Stomach (tissue), 19 donors: ENCODE measurements around the gene TSPAN3. TPM values are rescaled to one million over a fixed set of nuclear protein-coding genes. Genes with fewer than 3 reads are reported as not detected.

ENCODE experiments used
- DNase-seq, 2 donors: peaks; one replicate each; pipeline versions ENCODE4 v3.0.0 to v3.0.0-alpha.2; 2013 to 2019
- H3K27ac ChIP-seq, 5 donors: fragments of 200-600 bp in 4 of 5; sonication (generic) in 4 of 5; one replicate each; pipeline ENCODE4 v1.5.1; 2013 to 2019; ENCODE audit warnings: mild to moderate bottlenecking in 1 of 5, moderate library complexity in 1 of 5
- H3K27me3 ChIP-seq, 3 donors: fragments of 200-600 bp; sonication (generic); one replicate each; pipeline ENCODE4 v1.5.1; 2017 to 2019; ENCODE audit warnings: mixed run types in 1 of 3
- H3K36me3 ChIP-seq, 4 donors: fragments of 200-600 bp; sonication (generic); 1 replicate in 3 of 4; 2 replicates in 1 of 4; pipeline ENCODE4 v1.5.1; 2016 to 2019
- H3K4me1 ChIP-seq, 4 donors: fragments of 200-600 bp; sonication (generic); one replicate each; pipeline ENCODE4 v1.5.1; 2016 to 2019
- H3K4me3 ChIP-seq, 4 donors: fragments of 200-600 bp; sonication (generic) in 3 of 4; one replicate each; pipeline ENCODE4 v1.5.1; 2016 to 2019; ENCODE audit warnings: mild to moderate bottlenecking in 1 of 4
- H3K9me3 ChIP-seq, 4 donors: fragments of 200-600 bp; sonication (generic); one replicate each; pipeline ENCODE4 v1.5.1; 2016 to 2019
- EP300 ChIP-seq: sonication (generic); formaldehyde crosslinking; IDR thresholded peaks from one replicate; pipeline ENCODE4 v1.6.1; 2017; ENCODE audit warnings: antibody characterized with exemption
- POLR2A ChIP-seq, 4 donors: fragments of 450-650 bp; IDR thresholded peaks; one replicate each; pipeline ENCODE4 v1.6.1; 2016; ENCODE audit warnings: antibody characterized with exemption in 4 of 4, control low read depth in 2 of 4, mild to moderate bottlenecking in 1 of 4, moderate library complexity in 1 of 4
- POLR2AphosphoS5 ChIP-seq, 3 donors: sonication (generic); formaldehyde crosslinking; IDR thresholded peaks; one replicate each; pipeline ENCODE4 v1.6.1; 2016; ENCODE audit warnings: antibody characterized with exemption in 3 of 3
- WGBS, 5 donors: extraction: QIAGEN DNeasy Blood & Tissue Kit in 3 of 5; methylation state at CpG; one replicate each; pipeline versions ENCODE4 v1.1.5 to v1.1.7; 2013 to 2018; 5-methylcytosine and 5-hydroxymethylcytosine counted together
- intact Hi-C: fragments of 100-400 bp; cut with DNase I; formaldehyde crosslinking; loops from one replicate; pipeline ENCODE4 v1.15.1; 2023; ENCODE audit warnings: low total_unique reads
- long read RNA-seq, 10 donors: transcript quantifications; one replicate each; lab custom pipeline, GENCODE V29; 2026
- polyA plus RNA-seq, 3 donors: library from polyadenylated mRNA; stranded (reverse); fragments of 200-250 nt; gene quantifications; one replicate each; pipeline ENCODE4 v1.2.3, GENCODE V29; 2013
- total RNA-seq, 5 donors: library from RNA; depleted of rRNA; stranded (reverse); fragments of >200 nt; gene quantifications; one replicate each; pipeline versions ENCODE4 v1.1.0 to v1.2.3, GENCODE V29; 2014 to 2016
- TF ChIP-seq, protein P1 (sequence below), 7 experiments: fragments of 450-650 bp in 4 of 7; fragments of 200-600 bp in 3 of 7; sonication (generic) in 3 of 7; IDR thresholded peaks; one replicate each; pipeline ENCODE4 v1.5.1; 2016 to 2019; ENCODE audit warnings: antibody characterized with exemption in 7 of 7, control low read depth in 2 of 7, mild to moderate bottlenecking in 1 of 7
- donor health status: healthy with polysubstance abuse.
- donor health status: Bipolar disorder and iron deficiency.
- donor health status: healthy.

The TSPAN3 gene
- 100 to 1,000 TPM in 3 of 5 donors, 10 to 100 TPM in 2; 42.9 to 390 (median 143) TPM for total RNA-seq
- 100 to 1,000 TPM in 1 of 3 donors, 10 to 100 TPM in 2; 48.7 to 100 (median 99.2) TPM for polyA plus RNA-seq
- long read RNA-seq, donor 1, full-length matches to known transcripts = 140 of 154 reads
- long read RNA-seq, donor 1, partial matches to known transcripts = 14 of 154 reads
- long read RNA-seq, donor 1, other reads (novel, unspliced or antisense) = 0 of 154 reads
- long read RNA-seq, donor 2, full-length matches to known transcripts = 323 of 360 reads
- long read RNA-seq, donor 2, partial matches to known transcripts = 37 of 360 reads
- long read RNA-seq, donor 2, other reads (novel, unspliced or antisense) = 0 of 360 reads
- long read RNA-seq, donor 3, full-length matches to known transcripts = 65 of 81 reads
- long read RNA-seq, donor 3, partial matches to known transcripts = 16 of 81 reads
- long read RNA-seq, donor 3, other reads (novel, unspliced or antisense) = 0 of 81 reads
- long read RNA-seq, donor 4, full-length matches to known transcripts = 19 of 19 reads
- long read RNA-seq, donor 4, partial matches to known transcripts = 0 of 19 reads
- long read RNA-seq, donor 4, other reads (novel, unspliced or antisense) = 0 of 19 reads
- long read RNA-seq, donor 5, full-length matches to known transcripts = 118 of 118 reads
- long read RNA-seq, donor 5, partial matches to known transcripts = 0 of 118 reads
- long read RNA-seq, donor 5, other reads (novel, unspliced or antisense) = 0 of 118 reads
- long read RNA-seq, donor 6, full-length matches to known transcripts = 490 of 610 reads
- long read RNA-seq, donor 6, partial matches to known transcripts = 120 of 610 reads
- long read RNA-seq, donor 6, other reads (novel, unspliced or antisense) = 0 of 610 reads
- long read RNA-seq, donor 7, full-length matches to known transcripts = 224 of 230 reads
- long read RNA-seq, donor 7, partial matches to known transcripts = 6 of 230 reads
- long read RNA-seq, donor 7, other reads (novel, unspliced or antisense) = 0 of 230 reads
- long read RNA-seq, donor 8, full-length matches to known transcripts = 142 of 142 reads
- long read RNA-seq, donor 8, partial matches to known transcripts = 0 of 142 reads
- long read RNA-seq, donor 8, other reads (novel, unspliced or antisense) = 0 of 142 reads
- long read RNA-seq, donor 9, full-length matches to known transcripts = 86 of 91 reads
- long read RNA-seq, donor 9, partial matches to known transcripts = 5 of 91 reads
- long read RNA-seq, donor 9, other reads (novel, unspliced or antisense) = 0 of 91 reads
- long read RNA-seq, donor 10, full-length matches to known transcripts = 115 of 132 reads
- long read RNA-seq, donor 10, partial matches to known transcripts = 12 of 132 reads
- long read RNA-seq, donor 10, other reads (novel, unspliced or antisense) = 5 of 132 reads

DNA sequence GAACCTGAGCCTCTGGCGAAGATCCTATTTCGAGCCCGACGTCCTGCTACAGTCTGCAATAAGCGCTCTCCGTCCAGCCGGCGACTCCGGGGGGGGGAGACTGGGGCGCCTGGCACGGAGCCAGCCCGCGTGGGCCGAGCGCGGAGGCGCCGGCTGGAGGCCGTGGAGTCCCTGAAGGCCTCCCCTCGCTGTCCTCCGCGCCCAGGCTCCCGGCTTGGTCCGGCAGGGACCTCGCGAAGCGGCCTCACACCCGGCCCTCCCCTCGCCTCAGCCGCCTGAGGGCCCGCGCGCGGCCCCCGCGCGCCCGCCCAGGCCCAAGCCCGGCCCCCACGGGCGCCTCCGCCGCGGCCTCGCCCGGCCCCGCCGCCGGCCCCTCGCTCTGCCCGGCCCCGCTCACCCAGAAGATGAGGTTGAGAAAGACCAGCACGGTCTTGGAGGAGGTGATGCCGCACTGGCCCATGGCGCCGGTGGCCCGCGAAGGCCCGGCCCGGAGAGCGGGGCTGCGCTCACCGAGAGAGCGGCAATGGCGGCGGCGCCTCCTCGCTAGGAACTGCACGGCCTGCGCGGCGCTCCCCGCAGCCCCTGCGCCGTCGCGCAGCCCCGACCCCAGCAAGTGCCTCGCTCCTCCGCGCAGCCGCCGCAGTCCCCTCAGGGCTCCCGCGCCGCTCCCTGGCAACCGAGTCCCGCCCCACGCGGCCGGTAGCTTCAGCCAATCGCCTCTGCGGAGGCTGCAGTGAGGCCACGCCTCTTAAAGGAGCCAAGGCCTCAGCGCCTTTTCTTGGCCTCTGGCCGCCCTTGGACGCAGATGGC is at the start of gene TSPAN3:
TSS of gene TSPAN3 (minus strand) at position 615 of the 810 bp plus-strand sequence. CDS start at position 460, 155 bp downstream.
- intact Hi-C loops = no loop called here
- peaks cover 34 to 50% (median 38%) of the 10 kb centered on the region in 4 donors for H3K4me1 ChIP-seq

DNA sequence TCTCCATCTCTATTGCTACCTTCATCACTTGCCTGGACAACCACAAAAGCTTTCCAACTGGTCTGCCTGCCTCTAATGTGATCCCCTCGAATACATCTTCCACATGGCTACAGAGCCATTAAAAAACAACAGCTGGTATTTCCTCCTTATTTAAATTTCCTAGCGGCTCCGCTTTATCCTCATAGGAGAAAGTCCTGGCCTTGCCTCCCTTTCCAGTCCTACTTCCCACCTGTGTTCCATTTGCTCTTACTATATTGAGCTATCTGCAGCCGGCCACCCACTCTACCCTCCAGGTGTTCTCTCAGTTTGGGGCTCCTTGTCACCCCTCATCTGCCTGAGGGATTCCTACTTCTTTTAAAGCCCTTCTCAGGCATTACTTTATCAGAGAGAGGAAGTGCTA is 49.7 kb upstream of the TSPAN3 start:
- H3K4me3 ChIP-seq = no peak overlapping the region
- no peak overlapping the region for H3K27ac ChIP-seq
- no peaks in the 10 kb centered on the region for H3K36me3 ChIP-seq
- H3K4me1 ChIP-seq = peaks cover 5 to 15% (median 6%) of the 10 kb centered on the region in 4 donors
- TF ChIP-seq POLR2AphosphoS5 (IDR thresholded peaks at IDR 0.05) = no peak
- TF ChIP-seq POLR2A (IDR thresholded peaks at IDR 0.05) = no peak
- TF ChIP-seq EP300 = no peak
- TF ChIP-seq, protein P1, sequence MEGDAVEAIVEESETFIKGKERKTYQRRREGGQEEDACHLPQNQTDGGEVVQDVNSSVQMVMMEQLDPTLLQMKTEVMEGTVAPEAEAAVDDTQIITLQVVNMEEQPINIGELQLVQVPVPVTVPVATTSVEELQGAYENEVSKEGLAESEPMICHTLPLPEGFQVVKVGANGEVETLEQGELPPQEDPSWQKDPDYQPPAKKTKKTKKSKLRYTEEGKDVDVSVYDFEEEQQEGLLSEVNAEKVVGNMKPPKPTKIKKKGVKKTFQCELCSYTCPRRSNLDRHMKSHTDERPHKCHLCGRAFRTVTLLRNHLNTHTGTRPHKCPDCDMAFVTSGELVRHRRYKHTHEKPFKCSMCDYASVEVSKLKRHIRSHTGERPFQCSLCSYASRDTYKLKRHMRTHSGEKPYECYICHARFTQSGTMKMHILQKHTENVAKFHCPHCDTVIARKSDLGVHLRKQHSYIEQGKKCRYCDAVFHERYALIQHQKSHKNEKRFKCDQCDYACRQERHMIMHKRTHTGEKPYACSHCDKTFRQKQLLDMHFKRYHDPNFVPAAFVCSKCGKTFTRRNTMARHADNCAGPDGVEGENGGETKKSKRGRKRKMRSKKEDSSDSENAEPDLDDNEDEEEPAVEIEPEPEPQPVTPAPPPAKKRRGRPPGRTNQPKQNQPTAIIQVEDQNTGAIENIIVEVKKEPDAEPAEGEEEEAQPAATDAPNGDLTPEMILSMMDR (IDR thresholded peaks at IDR 0.05) = no peak
- no peaks in the 10 kb centered on the region for H3K27me3 ChIP-seq
- intact Hi-C loops = no loop called here
- no peaks in the 10 kb centered on the region for H3K9me3 ChIP-seq
- DNase-seq = no peak
- WGBS, 5 donors = 89 to 95% (median 91%) methylated on average over 4 of the region's 4 CpGs

More for the DNA sequence above, at the start of gene TSPAN3:
- Histone ChIP-seq H3K27me3 (no peaks in the 10 kb centered on the region), H3K4me3 (peak within 1 kb of the TSS; percentile 63 to 83 (median 78)), H3K27ac (peak within 1 kb of the TSS; percentile 89 to 98 (median 93)), H3K9me3 (no peaks in the 10 kb centered on the region), H3K36me3 (no peaks in the 10 kb centered on the region)
- TF ChIP-seq POLR2A (IDR thresholded peaks at IDR 0.05) (no peak), POLR2AphosphoS5 (IDR thresholded peaks at IDR 0.05) (peak; percentile 82 to 96 (median 95)), EP300 (no peak)
- TF ChIP-seq, protein P1 (IDR thresholded peaks at IDR 0.05) = no peak
- 0 to 1% (median 0%) methylated on average over 5 to 97 of the region's 97 CpGs for WGBS, 5 donors
- DNase-seq = peak; percentile 94 to 98

DNA sequence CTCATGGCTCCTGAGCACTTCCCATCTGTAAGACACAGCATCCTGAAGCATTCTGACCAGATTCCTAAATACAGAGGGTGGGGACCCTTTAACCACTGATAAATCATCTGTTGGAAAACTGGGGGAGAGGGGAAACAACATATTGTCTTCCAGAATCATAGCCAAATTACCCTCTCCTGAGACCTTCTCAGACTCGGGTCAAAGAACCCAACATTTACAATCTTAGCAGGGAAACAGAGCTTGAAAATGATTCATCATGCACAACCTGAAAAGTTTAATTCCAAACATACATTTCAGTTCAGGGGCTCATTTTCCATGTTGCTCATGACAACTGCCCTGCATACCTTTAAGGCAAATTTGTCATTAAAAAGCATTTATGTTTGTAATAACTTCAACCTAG is 48.5 kb upstream of the TSPAN3 start:
- Histone ChIP-seq H3K36me3 (peaks cover 6 to 8% (median 7%) of the 10 kb centered on the region in 4 donors), H3K27me3 (no peaks in the 10 kb centered on the region), H3K27ac (no peak overlapping the region), H3K4me3 (no peak overlapping the region), H3K9me3 (no peaks in the 10 kb centered on the region), H3K4me1 (peaks cover 5 to 15% (median 6%) of the 10 kb centered on the region in 4 donors)
- 34 to 68% (median 44%) methylated on average over 1 of the region's 1 CpG for WGBS, 5 donors
- no peak for TF ChIP-seq EP300
- TF ChIP-seq POLR2AphosphoS5 (IDR thresholded peaks at IDR 0.05) = no peak
- TF ChIP-seq, protein P1 (IDR thresholded peaks at IDR 0.05) = no peak
- TF ChIP-seq POLR2A (IDR thresholded peaks at IDR 0.05) = no peak
- intact Hi-C loops = loop anchor here (10.0 kb wide), 2 partner anchors 375 to 425 kb away; no protein-coding TSS in a partner anchor
- DNase-seq = no peak
